Natural killer cell treated with Interleukin-12 subunit alpha and Interleukin-12 subunit beta and Interleukin-15 and Interleukin-18, amount 100 ng/mL, for 72 hours (primary cell): ENCODE data around the gene TCTN1. TPM values are rescaled to one million over a fixed set of nuclear protein-coding genes. Genes with fewer than 3 reads are reported as not detected.
"Not testable (repeated sequence)": the region's sequence is repeated elsewhere in the genome, so short reads cannot be mapped to it uniquely, and the experiment has no call there.

Source experiments
- ATAC-seq, 2 donors: fragments of 150-1000 bp; cut with Tn5 transposase in 1 of 2; sonication (Bioruptor Pico), chemical (Tn5 transposase) in 1 of 2; 2 replicates each; pipeline ENCODE4 v1.10.0; 2021
- DNase-seq: peaks from one replicate; pipeline ENCODE4 v3.0.0; 2022; ENCODE audit warnings: low spot score
- H3K27ac Mint-ChIP-seq, 2 donors: 1 replicate in 1 of 2; 2 replicates in 1 of 2; pipeline ENCODE4 v1.8.0; 2022; ENCODE audit warnings: mixed read lengths in 2 of 2, mild to moderate bottlenecking in 1 of 2, moderate library complexity in 1 of 2
- H3K27me3 Mint-ChIP-seq, 2 donors: 1 replicate in 1 of 2; 2 replicates in 1 of 2; pipeline ENCODE4 v1.8.0; 2022; ENCODE audit warnings: mixed read lengths in 2 of 2
- H3K36me3 Mint-ChIP-seq: one replicate; pipeline ENCODE4 v1.8.0; 2022; ENCODE audit warnings: mixed read lengths
- H3K4me1 Mint-ChIP-seq, 2 donors: 1 replicate in 1 of 2; 2 replicates in 1 of 2; pipeline ENCODE4 v1.8.0; 2022; ENCODE audit warnings: low read depth in 2 of 2, mixed read lengths in 2 of 2, mild to moderate bottlenecking in 1 of 2
- H3K4me3 Mint-ChIP-seq: one replicate; pipeline ENCODE4 v1.8.0; 2022; ENCODE audit warnings: mixed read lengths
- H3K9me3 Mint-ChIP-seq: 2 replicates; pipeline ENCODE4 v1.8.0; 2022; ENCODE audit warnings: mixed read lengths
- total RNA-seq, 2 donors: library from RNA; stranded (reverse); gene quantifications; one replicate each; pipeline ENCODE4 v1.2.3, GENCODE V29; 2022

Gene TCTN1
- total RNA-seq, 2 donors from 2014 or later: 5.0 to 8.9 TPM

DNA sequence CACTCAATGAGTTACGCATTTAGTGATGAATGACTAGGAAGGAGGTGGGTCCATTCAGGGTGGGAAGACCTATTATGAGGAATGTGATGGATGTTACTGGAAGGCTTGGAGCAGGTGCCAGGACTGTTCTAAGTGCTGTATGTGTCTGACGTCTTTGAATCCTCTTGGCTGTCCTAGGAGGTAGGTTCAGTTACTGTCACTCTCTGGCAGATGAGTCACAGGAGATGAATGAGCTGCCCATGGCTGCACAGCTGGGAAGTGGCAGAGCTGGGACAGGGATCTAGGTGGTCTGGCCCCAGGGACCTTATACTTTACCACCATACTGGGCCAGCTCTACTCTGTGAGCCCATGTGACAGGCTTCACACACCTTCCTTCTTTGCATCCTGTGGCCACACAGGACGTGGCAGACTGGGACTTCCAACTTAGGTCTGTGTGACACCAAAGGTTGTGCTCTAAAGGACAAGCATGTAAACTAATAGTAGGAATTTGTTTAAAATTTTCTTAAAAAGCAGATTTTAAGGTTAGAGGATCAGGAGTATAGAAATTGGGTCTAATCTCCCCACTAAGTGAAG is 24.0 kb downstream of the TCTN1 start:
- peak; percentile 1 for DNase-seq
- H3K36me3 Mint-ChIP-seq: no peaks in the 10 kb centered on the region
- H3K4me3 Mint-ChIP-seq: no peak overlapping the region
- no peak overlapping the region for H3K27ac Mint-ChIP-seq
- peak in 1 of 2 donors; percentile 43 for ATAC-seq
- H3K4me1 Mint-ChIP-seq: no peaks in the 10 kb centered on the region
- H3K27me3 Mint-ChIP-seq: no peaks in the 10 kb centered on the region
- H3K9me3 Mint-ChIP-seq: no peaks in the 10 kb centered on the region

DNA sequence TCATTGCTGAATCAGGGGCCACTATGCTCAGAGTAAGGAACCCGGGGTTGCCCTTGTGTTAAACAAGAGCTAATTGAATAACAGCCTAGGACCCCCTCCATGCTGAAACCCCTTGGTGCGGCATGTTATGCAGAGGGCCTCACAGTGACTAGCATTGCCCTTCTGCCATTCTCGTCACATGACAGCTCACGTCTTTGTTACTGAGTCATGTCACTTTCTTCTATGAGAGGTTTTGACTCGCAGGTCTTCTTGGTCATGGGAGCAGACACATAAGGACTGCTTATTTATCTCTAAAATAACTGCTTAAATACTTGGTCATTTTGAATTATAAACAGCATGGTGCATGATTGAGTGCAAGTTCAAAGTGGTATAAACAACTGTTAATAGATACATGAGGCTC is 24.9 kb downstream of the TCTN1 start:
- DNase-seq (peak; percentile 2), ATAC-seq (no peak)
- Mint-ChIP-seq H3K4me1 (no peaks in the 10 kb centered on the region), H3K9me3 (no peaks in the 10 kb centered on the region), H3K4me3 (no peak overlapping the region), H3K27ac (no peak overlapping the region), H3K27me3 (no peaks in the 10 kb centered on the region), H3K36me3 (no peaks in the 10 kb centered on the region)

DNA sequence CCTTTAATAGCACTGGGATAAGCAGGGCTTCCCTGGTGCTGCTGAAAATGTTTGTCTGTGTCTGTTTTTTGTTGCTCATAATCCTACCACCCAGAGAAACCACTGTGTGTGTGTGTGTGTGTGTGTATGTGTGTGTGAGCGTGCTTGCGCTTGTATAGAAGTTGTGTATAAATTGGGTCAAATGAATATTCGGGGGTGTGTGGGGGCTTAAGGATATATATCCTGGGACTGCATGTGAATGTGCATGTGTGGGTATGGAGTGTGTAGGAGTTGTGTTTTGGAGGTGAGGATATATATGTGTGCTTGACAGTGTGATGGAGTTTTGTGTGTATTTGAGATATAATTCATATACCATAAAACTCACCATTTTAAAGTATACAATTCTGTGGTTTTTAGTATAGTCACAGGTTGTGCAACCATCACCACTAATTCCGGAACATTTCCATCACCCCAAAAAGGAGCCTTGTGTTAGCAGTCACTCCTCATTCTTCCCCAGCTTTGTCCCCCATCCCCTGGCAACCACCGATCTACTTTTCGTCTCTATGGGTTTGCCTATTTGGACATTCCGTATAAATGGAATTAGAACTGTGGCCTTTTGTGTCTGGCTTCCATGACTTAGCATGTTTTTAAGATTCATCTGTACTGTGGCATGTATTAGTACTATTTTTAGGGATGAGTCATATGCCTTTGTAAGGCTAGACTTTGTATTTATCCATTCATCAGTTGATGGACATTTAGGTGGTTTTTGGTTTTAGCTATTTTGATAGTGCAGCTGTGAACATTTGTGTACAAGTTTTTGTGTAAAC is 25.6 kb downstream of the TCTN1 start:
- Mint-ChIP-seq H3K9me3 (no peaks in the 10 kb centered on the region), H3K4me3 (no peak overlapping the region), H3K27me3 (no peaks in the 10 kb centered on the region), H3K4me1 (no peaks in the 10 kb centered on the region), H3K36me3 (no peaks in the 10 kb centered on the region), H3K27ac (no peak overlapping the region)
- no peak for DNase-seq
- no peak for ATAC-seq

DNA sequence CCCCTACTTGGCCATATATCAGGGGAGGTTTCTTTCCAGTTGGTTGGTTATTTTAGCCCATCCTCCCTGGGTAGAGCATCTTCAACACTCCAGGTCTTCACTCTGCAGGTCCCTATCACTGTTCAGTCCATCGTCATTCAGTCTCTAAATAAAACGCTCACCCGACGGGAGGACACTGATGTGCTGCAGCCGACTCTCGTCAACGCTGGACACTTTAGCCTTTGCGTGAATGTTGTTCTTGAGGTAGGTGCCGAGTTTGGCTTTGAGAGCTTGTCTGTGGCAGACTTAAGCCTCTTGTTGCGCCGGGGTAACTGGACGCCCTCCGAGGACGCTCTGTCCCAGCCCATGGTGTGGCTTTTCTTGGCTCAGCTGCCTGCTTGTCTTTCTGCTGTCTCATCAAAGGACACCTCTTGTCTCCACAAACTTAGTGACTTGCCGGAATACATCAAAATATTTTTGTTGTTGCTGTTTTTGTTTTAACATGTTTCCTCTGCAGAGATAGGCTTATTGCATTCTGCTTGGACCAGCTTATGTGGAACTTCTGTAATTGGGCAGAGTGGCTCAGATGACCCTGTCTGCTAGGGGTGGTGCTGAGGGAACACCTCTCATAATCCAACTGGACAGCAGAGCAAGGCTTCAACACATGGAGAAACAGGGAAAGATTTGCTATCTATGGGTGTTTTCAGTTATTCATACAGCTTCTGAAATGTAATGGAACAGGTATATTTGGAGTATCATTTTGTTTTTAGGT is 26.5 kb downstream of the TCTN1 start:
- DNase-seq (no peak), ATAC-seq (no peak)
- no peaks in the 10 kb centered on the region for H3K4me1 Mint-ChIP-seq
- no peak overlapping the region for H3K4me3 Mint-ChIP-seq
- no peak overlapping the region for H3K27ac Mint-ChIP-seq
- no peaks in the 10 kb centered on the region for H3K27me3 Mint-ChIP-seq
- H3K36me3 Mint-ChIP-seq: no peaks in the 10 kb centered on the region
- H3K9me3 Mint-ChIP-seq: no peaks in the 10 kb centered on the region

DNA sequence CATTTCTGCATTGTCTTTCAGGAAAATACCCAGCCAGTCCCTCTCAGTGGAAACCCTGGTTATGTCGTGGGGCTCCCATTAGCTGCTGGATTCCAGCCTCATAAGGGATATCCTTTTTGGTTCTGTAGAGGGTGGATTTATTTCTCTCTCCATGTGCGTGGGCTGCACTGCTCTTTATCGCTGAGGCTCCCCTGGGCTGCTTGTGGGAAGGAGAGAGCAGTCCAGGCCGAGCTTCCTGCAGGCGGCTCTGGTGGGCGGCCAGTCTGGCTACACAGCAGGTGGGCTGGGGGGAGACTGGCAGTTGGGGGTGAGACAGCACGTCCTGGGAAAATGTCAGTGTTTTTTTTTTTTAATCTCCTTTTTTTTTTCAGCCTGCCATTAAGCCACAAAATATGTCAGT is 27.6 kb downstream of the TCTN1 start:
- no peak for DNase-seq
- H3K4me1 Mint-ChIP-seq: no peaks in the 10 kb centered on the region

DNA sequence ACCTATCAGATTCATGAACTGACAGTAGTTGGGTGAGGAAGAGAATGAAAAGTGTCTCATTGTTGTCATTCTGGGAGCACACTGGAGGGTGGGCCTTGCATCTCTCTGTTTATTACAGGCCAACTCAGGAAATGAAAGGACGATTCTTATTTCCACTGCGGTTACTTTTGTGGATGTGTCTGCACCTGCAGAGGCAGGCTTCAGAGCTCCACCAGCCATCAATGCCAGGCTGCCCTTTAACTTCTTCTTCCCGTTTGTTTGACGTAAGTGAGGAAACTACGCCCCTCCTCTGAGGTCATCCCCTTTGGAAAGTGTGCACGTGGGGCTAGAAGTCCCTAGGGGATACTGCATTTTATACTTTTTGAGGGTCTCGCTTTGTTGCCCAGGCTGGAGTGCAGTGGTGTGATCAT is 33.7 kb downstream of the TCTN1 start:
- H3K4me3 Mint-ChIP-seq: no peak overlapping the region
- H3K27ac Mint-ChIP-seq: no peak overlapping the region
- H3K4me1 Mint-ChIP-seq: peaks cover 0 to 3% of the 10 kb centered on the region in 2 donors
- no peaks in the 10 kb centered on the region for H3K27me3 Mint-ChIP-seq
- H3K36me3 Mint-ChIP-seq: peaks cover 4% of the 10 kb centered on the region
- H3K9me3 Mint-ChIP-seq: no peaks in the 10 kb centered on the region
- no peak for DNase-seq
- ATAC-seq: no peak

More for the DNA sequence above, 27.6 kb downstream of the TCTN1 start:
- Mint-ChIP-seq H3K27ac (no peak overlapping the region), H3K36me3 (no peaks in the 10 kb centered on the region), H3K4me3 (no peak overlapping the region), H3K27me3 (no peaks in the 10 kb centered on the region), H3K9me3 (no peaks in the 10 kb centered on the region)
- ATAC-seq: no peak

DNA sequence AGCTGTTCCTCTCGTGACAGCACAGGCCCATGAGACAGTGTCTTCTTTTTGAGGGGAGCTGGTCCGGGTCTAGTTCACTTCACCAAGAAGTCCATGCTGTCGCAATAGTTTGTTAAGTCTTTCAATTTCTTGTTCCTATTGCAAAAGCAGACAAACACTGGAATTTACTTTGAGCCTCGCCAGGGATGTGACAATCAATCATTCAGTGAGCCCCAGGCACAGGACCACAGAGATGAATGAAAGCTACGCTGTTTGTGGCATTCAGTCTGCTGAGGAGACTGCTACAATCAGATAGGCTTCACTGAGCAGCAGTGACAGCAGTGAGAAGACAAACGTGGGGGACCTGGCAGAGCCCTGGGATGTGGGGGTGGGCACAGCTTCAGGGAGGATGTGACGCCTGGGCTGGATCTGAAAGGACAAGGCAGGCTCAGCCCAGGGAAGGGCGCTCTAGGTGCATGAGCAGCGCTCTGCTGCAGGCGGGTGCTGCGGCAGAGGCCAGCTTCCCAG is 35.5 kb downstream of the TCTN1 start:
- Mint-ChIP-seq H3K36me3 (peaks cover 4% of the 10 kb centered on the region), H3K4me1 (peaks cover 0 to 6% of the 10 kb centered on the region in 2 donors), H3K9me3 (no peaks in the 10 kb centered on the region), H3K27me3 (no peaks in the 10 kb centered on the region), H3K4me3 (no peak overlapping the region), H3K27ac (no peak overlapping the region)
- no peak for DNase-seq
- no peak for ATAC-seq

DNA sequence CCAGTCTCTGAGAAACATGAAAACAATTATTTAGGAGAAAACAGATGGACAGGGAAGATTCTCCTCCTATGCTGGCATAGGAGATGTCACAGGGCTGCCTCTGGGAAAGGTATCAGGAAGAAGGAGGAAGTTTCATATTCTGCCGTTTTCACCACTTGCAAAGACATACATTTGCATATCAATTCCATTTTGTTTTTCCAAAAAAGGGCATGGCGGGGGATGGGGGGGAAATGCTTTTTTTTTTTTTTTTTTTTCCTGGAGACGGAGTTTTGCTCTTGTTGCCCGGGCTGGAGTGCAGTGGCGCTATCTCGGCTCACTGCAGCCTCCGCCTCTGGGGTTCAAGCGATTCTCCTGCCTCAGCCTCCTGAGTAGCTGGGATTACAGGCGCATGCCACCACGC is 40.3 kb downstream of the TCTN1 start:
- H3K9me3 Mint-ChIP-seq, H3K36me3 Mint-ChIP-seq, DNase-seq, H3K4me3 Mint-ChIP-seq, H3K27me3 Mint-ChIP-seq, ATAC-seq: not testable (repeated sequence)
- H3K27ac Mint-ChIP-seq: peak overlapping the region in 1 of 2 donors; percentile 17
- peaks cover 6 to 16% of the 10 kb centered on the region in 2 donors for H3K4me1 Mint-ChIP-seq

DNA sequence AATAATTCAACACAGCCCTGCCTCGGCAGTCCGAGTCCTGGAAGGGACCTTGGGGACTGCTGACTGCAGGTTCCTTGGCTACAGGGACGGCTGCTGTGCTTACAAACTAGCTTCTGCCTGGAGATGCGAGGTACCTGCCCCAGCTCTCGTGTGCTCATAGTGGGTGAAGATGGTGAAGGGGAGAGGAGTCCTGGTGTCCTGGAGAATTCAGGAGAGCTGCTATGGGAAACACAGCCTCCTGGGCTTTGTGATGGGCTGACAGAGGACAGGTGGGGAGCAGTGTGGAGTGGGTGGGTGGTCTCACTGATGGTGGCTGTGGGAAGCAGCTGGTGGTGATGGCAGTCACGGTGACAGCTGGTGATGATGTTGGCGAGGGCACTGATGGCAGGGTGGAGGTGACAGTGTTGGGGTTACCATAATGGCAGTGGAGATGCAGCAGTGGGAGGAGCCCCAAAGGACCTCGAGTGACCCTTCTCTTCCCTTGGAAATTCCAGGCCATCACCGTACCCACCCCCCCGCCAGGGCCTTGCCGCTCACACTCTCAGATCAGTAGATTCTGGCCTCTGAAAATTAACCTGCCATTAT is 42.2 kb downstream of the TCTN1 start:
- no peaks in the 10 kb centered on the region for H3K36me3 Mint-ChIP-seq
- H3K27ac Mint-ChIP-seq: no peak overlapping the region

DNA sequence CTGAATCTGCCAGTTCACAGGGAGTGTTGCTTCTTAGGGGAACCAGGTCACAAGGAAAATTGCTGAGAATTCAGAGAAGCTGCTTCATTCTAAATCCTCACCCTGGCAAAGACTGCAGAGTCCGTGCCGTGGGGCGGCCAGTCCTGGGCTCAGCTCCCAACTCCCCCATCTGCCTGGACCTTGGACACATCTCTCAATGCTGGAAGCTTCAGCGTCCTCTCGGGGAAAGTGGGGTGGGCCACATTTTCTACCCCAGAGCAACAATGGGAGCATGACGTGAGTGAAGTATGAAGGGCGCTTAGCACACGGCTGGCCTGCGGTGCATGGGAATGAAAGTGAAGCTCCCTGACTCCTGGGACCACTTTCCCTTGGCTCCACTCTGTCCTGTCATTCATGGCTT is 43.8 kb downstream of the TCTN1 start:
- Mint-ChIP-seq H3K4me1 (peaks cover 28 to 32% of the 10 kb centered on the region in 2 donors), H3K4me3 (no peak overlapping the region), H3K27ac (peak overlapping the region; percentile 16 to 67), H3K36me3 (no peaks in the 10 kb centered on the region), H3K9me3 (no peaks in the 10 kb centered on the region), H3K27me3 (no peaks in the 10 kb centered on the region)
- ATAC-seq (no peak), DNase-seq (no peak)

More for the DNA sequence above, 42.2 kb downstream of the TCTN1 start:
- Mint-ChIP-seq H3K4me1 (peaks cover 12 to 22% of the 10 kb centered on the region in 2 donors), H3K4me3 (no peak overlapping the region), H3K27me3 (no peaks in the 10 kb centered on the region), H3K9me3 (no peaks in the 10 kb centered on the region)
- ATAC-seq: no peak
- no peak for DNase-seq

DNA sequence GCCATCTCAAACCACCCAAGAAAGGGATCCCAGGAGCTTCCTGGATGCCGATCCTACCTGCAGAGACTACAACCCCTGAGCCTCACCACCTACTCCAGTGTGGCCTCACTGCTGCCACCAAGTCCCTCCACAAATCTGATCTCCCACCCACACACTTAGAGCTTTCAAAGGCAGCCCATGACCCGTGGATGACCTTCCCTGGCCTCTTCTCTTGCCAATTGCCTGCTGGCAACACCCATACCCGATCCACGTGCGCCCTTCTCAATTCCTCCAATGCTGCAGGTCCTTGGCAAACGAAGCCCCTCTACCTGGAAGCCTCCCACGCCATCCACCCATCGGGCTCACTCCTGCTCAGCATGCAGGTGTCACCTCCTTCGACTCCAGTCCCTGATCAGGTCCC is 44.3 kb downstream of the TCTN1 start:
- Mint-ChIP-seq H3K4me3 (no peak overlapping the region), H3K27ac (peak overlapping the region; percentile 16 to 67), H3K36me3 (no peaks in the 10 kb centered on the region), H3K4me1 (peaks cover 31 to 35% of the 10 kb centered on the region in 2 donors), H3K9me3 (no peaks in the 10 kb centered on the region), H3K27me3 (no peaks in the 10 kb centered on the region)
- DNase-seq: no peak
- ATAC-seq: no peak

DNA sequence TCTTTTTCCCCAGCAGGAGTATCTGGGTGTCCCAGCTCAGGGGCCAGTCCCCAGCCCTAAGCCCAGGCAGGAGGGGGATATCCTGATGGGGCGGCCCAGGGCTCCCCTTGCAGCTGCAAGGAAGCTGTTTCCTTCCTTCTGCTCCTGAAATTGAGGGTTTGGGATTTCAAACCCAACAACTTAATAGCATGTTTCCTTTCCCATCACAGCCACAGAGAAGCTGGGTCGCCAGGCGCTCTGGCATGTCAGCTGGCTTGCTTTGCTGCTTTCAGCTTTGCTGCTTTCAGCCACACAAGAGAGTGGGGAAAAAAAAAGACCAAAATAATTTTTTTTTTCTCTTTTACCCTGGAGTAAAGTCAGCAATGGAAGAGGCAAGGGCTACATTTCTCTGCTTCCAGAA is 44.9 kb downstream of the TCTN1 start:
- DNase-seq (no peak), ATAC-seq (no peak)
- no peak overlapping the region for H3K4me3 Mint-ChIP-seq
- peaks cover under 1% of the 10 kb centered on the region for H3K36me3 Mint-ChIP-seq
- peak overlapping the region in 1 of 2 donors; percentile 67 for H3K27ac Mint-ChIP-seq
- peaks cover 31 to 32% of the 10 kb centered on the region in 2 donors for H3K4me1 Mint-ChIP-seq
- H3K27me3 Mint-ChIP-seq: no peaks in the 10 kb centered on the region
- no peaks in the 10 kb centered on the region for H3K9me3 Mint-ChIP-seq

DNA sequence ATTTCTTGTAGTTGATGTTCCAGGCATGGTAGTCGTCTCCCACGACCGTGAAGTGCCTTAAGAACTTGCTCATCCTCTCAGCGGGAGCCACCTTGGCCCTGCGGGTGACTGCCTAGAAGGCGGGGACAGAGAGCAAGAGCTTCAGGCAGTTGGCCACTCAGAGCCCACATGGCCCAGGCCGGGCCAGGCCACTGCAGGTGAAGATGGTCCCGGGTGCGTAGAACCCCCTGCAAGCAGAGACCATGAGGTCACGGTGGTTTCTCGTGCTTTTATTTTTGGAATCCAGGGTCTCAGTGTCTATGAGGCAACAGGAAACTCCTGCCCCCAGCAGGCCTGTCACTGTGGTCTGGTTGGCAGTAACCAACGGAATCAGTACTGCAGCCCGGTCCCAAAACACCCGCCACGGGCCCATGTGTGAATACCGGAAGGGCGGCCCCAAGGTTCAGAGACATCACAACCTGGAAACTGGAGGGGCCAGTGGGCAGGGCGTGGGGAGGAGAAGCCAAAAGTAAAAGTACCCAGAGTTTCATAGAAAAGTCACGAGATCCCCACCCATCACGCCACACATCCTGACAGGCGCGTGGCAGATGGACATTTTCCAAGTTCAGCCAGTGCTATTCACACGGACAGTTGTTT is 47.5 kb downstream of the TCTN1 start:
- peak; percentile 88 for DNase-seq
- Mint-ChIP-seq H3K27ac (peak overlapping the region; percentile 89 to 96), H3K9me3 (no peaks in the 10 kb centered on the region), H3K4me3 (peak overlapping the region; percentile 89), H3K27me3 (no peaks in the 10 kb centered on the region), H3K4me1 (peaks cover 26 to 28% of the 10 kb centered on the region in 2 donors), H3K36me3 (peaks cover 16% of the 10 kb centered on the region)
- peak; percentile 92 for ATAC-seq
